GM12865 (cell line): Measurements from ENCODE around the gene ITGA11.

Experiments used
- DNase-seq: peaks from one replicate; pipeline ENCODE4 v3.0.0; 2010; ENCODE audit warnings: low read depth
- H3K4me3 ChIP-seq: 2 replicates; pipeline ENCODE4 v1.5.1; 2011; ENCODE audit warnings: mild to moderate bottlenecking, low read depth, low read length, control low read depth
- CTCF ChIP-seq: IDR thresholded peaks from 2 replicates; pipeline ENCODE4 v1.5.1; 2011; ENCODE audit warnings: low read length, control low read depth, low read depth, inconsistent platforms; ENCODE audit not compliant: insufficient read depth; ENCODE audit errors: missing control alignments

ITGA11 gene

GRCh38 chr15:68441045-68441743 is 9.2 kb upstream of the ITGA11 start:
- no peak for TF ChIP-seq CTCF
- H3K4me3 ChIP-seq: no peak overlapping the region
- DNase-seq: no peak

GRCh38 chr15:68440136-68440535 is 8.2 kb upstream of the ITGA11 start:
- no peak for TF ChIP-seq CTCF
- no peak for DNase-seq
- H3K4me3 ChIP-seq: no peak overlapping the region

GRCh38 chr15:68439506-68439905 is 7.5 kb upstream of the ITGA11 start:
- H3K4me3 ChIP-seq: no peak overlapping the region
- TF ChIP-seq CTCF: no peak
- no peak for DNase-seq

GRCh38 chr15:68436680-68437079 is 4.7 kb upstream of the ITGA11 start:
- DNase-seq: no peak
- no peak overlapping the region for H3K4me3 ChIP-seq
- TF ChIP-seq CTCF: no peak

GRCh38 chr15:68435966-68436365 is 4.0 kb upstream of the ITGA11 start:
- no peak for TF ChIP-seq CTCF
- DNase-seq: no peak
- H3K4me3 ChIP-seq: no peak overlapping the region

GRCh38 chr15:68434021-68434420 is 2.1 kb upstream of the ITGA11 start:
- H3K4me3 ChIP-seq: no peak overlapping the region
- DNase-seq: no peak
- no peak for TF ChIP-seq CTCF

GRCh38 chr15:68433551-68433950 is 1.6 kb upstream of the ITGA11 start:
- no peak for TF ChIP-seq CTCF
- DNase-seq: no peak
- no peak overlapping the region for H3K4me3 ChIP-seq
